GM23338 (cell line): ENCODE data around the gene NGB.
A peak's percentile ranks its signal among the peaks of the same experiment; 100 is the strongest.

ENCODE experiments used
- CREB1 ChIP-seq: fragments of 250-450 bp; sonication (Bioruptor Pico); IDR thresholded peaks from 2 replicates; pipeline ENCODE4 v1.5.0; 2020; ENCODE audit warnings: low read depth, mild to moderate bottlenecking, moderate library complexity
- EZH2 ChIP-seq: fragments of 200-600 bp; sonication (generic); IDR thresholded peaks from one replicate; pipeline ENCODE4 v1.8.0; 2017; ENCODE audit warnings: antibody characterized with exemption, mild to moderate bottlenecking, low read depth; ENCODE audit not compliant: unreplicated experiment
- EZH2phosphoT487 ChIP-seq: fragments of 200-600 bp; sonication (generic); IDR thresholded peaks from one replicate; pipeline ENCODE4 v1.8.1; 2018; ENCODE audit warnings: antibody characterized with exemption; ENCODE audit not compliant: unreplicated experiment
- JUNB ChIP-seq: IDR thresholded peaks from one replicate; pipeline ENCODE4 v1.6.1; 2016; ENCODE audit warnings: antibody characterized with exemption; ENCODE audit not compliant: unreplicated experiment
- POLR2AphosphoS5 ChIP-seq: IDR thresholded peaks from 2 replicates; pipeline ENCODE4 v1.6.1; 2016; ENCODE audit warnings: antibody characterized with exemption, low read depth
- ZNF114 ChIP-seq: fragments of 250-450 bp; sonication (Bioruptor Pico); IDR thresholded peaks from 2 replicates; pipeline ENCODE4 v1.5.0; 2020; ENCODE audit warnings: mild to moderate bottlenecking, moderate library complexity
- ZNF331 ChIP-seq: fragments of 250-450 bp; sonication (Bioruptor Pico); IDR thresholded peaks from 2 replicates; pipeline ENCODE4 v1.5.0; 2020; ENCODE audit warnings: low read depth, mild to moderate bottlenecking, moderate library complexity
- TF ChIP-seq, protein P1 (sequence below), 2 experiments: fragments of 200-600 bp in 1 of 2; sonication (generic) in 1 of 2; conservative IDR thresholded peaks; 2 replicates each; pipeline versions ENCODE4 v1.5.1 to v1.6.1; 2016 to 2017; ENCODE audit warnings: antibody characterized with exemption in 2 of 2, low read depth in 2 of 2, mild to moderate bottlenecking in 2 of 2, moderate library complexity in 1 of 2
- TF ChIP-seq, protein P2 (sequence below): IDR thresholded peaks from 2 replicates; pipeline ENCODE4 v1.6.1; 2016; ENCODE audit warnings: antibody characterized with exemption
- TF ChIP-seq, protein P3 (sequence below): IDR thresholded peaks from one replicate; pipeline ENCODE4 v1.6.1; 2018; ENCODE audit warnings: antibody characterized with exemption; ENCODE audit not compliant: unreplicated experiment

DNA sequence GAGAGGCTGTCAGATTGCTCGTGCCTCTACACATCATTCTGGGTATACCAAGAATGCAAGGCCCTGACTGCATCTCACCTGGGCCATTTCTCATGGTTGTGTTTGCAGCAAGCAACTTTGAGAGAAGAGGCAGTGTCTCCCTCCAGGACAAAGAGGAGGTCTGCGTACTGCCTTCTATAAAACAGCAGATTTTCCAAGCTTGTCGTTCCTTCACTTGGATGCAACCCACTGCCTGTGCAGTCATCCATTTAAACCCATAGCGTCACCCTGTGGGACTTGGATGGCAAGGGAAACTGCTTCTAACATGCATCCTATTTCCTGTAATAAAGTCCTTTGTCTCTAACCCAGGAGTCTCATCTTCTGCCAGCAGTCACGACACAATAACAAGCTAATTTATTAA lies 48.4 kb upstream of the NGB start:
- TF ChIP-seq, protein P1, sequence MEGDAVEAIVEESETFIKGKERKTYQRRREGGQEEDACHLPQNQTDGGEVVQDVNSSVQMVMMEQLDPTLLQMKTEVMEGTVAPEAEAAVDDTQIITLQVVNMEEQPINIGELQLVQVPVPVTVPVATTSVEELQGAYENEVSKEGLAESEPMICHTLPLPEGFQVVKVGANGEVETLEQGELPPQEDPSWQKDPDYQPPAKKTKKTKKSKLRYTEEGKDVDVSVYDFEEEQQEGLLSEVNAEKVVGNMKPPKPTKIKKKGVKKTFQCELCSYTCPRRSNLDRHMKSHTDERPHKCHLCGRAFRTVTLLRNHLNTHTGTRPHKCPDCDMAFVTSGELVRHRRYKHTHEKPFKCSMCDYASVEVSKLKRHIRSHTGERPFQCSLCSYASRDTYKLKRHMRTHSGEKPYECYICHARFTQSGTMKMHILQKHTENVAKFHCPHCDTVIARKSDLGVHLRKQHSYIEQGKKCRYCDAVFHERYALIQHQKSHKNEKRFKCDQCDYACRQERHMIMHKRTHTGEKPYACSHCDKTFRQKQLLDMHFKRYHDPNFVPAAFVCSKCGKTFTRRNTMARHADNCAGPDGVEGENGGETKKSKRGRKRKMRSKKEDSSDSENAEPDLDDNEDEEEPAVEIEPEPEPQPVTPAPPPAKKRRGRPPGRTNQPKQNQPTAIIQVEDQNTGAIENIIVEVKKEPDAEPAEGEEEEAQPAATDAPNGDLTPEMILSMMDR (conservative IDR thresholded peaks at IDR 0.05; ENCODE audit: low read depth in 2 of 2) = 0 out of 4 replicates have a peak, but pooled peaks of 1 of the 2 experiments have one; percentile 3
- TF ChIP-seq, protein P2, sequence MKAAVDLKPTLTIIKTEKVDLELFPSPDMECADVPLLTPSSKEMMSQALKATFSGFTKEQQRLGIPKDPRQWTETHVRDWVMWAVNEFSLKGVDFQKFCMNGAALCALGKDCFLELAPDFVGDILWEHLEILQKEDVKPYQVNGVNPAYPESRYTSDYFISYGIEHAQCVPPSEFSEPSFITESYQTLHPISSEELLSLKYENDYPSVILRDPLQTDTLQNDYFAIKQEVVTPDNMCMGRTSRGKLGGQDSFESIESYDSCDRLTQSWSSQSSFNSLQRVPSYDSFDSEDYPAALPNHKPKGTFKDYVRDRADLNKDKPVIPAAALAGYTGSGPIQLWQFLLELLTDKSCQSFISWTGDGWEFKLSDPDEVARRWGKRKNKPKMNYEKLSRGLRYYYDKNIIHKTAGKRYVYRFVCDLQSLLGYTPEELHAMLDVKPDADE = no peak
- TF ChIP-seq POLR2AphosphoS5 = no peak
- TF ChIP-seq EZH2phosphoT487 = no peak
- no peak for TF ChIP-seq EZH2
- no peak for TF ChIP-seq ZNF114 (CRISPR knock-in tag)
- TF ChIP-seq CREB1 (CRISPR knock-in tag) = no peak
- TF ChIP-seq, protein P3, sequence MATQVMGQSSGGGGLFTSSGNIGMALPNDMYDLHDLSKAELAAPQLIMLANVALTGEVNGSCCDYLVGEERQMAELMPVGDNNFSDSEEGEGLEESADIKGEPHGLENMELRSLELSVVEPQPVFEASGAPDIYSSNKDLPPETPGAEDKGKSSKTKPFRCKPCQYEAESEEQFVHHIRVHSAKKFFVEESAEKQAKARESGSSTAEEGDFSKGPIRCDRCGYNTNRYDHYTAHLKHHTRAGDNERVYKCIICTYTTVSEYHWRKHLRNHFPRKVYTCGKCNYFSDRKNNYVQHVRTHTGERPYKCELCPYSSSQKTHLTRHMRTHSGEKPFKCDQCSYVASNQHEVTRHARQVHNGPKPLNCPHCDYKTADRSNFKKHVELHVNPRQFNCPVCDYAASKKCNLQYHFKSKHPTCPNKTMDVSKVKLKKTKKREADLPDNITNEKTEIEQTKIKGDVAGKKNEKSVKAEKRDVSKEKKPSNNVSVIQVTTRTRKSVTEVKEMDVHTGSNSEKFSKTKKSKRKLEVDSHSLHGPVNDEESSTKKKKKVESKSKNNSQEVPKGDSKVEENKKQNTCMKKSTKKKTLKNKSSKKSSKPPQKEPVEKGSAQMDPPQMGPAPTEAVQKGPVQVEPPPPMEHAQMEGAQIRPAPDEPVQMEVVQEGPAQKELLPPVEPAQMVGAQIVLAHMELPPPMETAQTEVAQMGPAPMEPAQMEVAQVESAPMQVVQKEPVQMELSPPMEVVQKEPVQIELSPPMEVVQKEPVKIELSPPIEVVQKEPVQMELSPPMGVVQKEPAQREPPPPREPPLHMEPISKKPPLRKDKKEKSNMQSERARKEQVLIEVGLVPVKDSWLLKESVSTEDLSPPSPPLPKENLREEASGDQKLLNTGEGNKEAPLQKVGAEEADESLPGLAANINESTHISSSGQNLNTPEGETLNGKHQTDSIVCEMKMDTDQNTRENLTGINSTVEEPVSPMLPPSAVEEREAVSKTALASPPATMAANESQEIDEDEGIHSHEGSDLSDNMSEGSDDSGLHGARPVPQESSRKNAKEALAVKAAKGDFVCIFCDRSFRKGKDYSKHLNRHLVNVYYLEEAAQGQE = no peak
- TF ChIP-seq JUNB = no peak
- no peak for TF ChIP-seq ZNF331 (CRISPR knock-in tag)
